CD4-positive, CD25-positive, alpha-beta regulatory T cell (primary cell): ENCODE data around the gene MYO5B. TPM values are rescaled to one million over a fixed set of nuclear protein-coding genes. Genes with fewer than 3 reads are reported as not detected.
A peak's percentile ranks its signal among the peaks of the same experiment; 100 is the strongest.

Source experiments
- ATAC-seq, 2 donors: fragments of 150-1000 bp; cut with Tn5 transposase; one replicate each; pipeline ENCODE4 v1.10.0; 2021; ENCODE audit warnings: low read depth in 2 of 2, moderate number of reproducible peaks in 2 of 2, moderate library complexity in 1 of 2
- DNase-seq, 3 donors: peaks; one replicate each; pipeline versions ENCODE4 v3.0.0 to v3.0.0-alpha.2; 2012 to 2022; ENCODE audit warnings: mixed read lengths in 1 of 3
- H3K27ac ChIP-seq: one replicate; pipeline ENCODE4 v1.7.0; 2013; ENCODE audit warnings: mild to moderate bottlenecking, low read length; ENCODE audit not compliant: insufficient read depth, poor library complexity, severe bottlenecking
- H3K27me3 ChIP-seq: one replicate; pipeline ENCODE4 v1.7.0; 2013; ENCODE audit warnings: low read length; ENCODE audit not compliant: control insufficient read depth, insufficient read depth
- H3K36me3 ChIP-seq: one replicate; pipeline ENCODE4 v1.7.0; 2013; ENCODE audit warnings: mild to moderate bottlenecking, low read length, moderate library complexity; ENCODE audit not compliant: control insufficient read depth, insufficient read depth
- H3K4me1 ChIP-seq: 2 replicates; pipeline ENCODE4 v1.7.0; 2013; ENCODE audit warnings: mild to moderate bottlenecking, low read length; ENCODE audit not compliant: insufficient read depth, control insufficient read depth, poor library complexity, severe bottlenecking
- H3K4me3 ChIP-seq: one replicate; pipeline ENCODE4 v1.7.0; 2013; ENCODE audit warnings: low read depth, mild to moderate bottlenecking, low read length, moderate library complexity
- H3K9me3 ChIP-seq, 2 experiments: 1 replicate in 1 of 2; 2 replicates in 1 of 2; pipeline ENCODE4 v1.7.0; 2013; ENCODE audit warnings: low read length in 2 of 2, mild to moderate bottlenecking in 1 of 2, moderate library complexity in 1 of 2; ENCODE audit not compliant: control insufficient read depth in 2 of 2
- H3K27ac Mint-ChIP-seq, 3 donors: one replicate each; pipeline ENCODE4 v1.8.0; 2020 to 2022; ENCODE audit warnings: mild to moderate bottlenecking in 3 of 3, mixed read lengths in 3 of 3, moderate library complexity in 2 of 3
- H3K27me3 Mint-ChIP-seq: one replicate; pipeline ENCODE4 v1.8.0; 2022; ENCODE audit warnings: mild to moderate bottlenecking, mixed read lengths
- H3K36me3 Mint-ChIP-seq: one replicate; pipeline ENCODE4 v1.8.0; 2020; ENCODE audit warnings: mixed read lengths
- H3K4me1 Mint-ChIP-seq, 4 donors: one replicate each; pipeline ENCODE4 v1.8.0; 2020 to 2022; ENCODE audit warnings: mixed read lengths in 4 of 4, mild to moderate bottlenecking in 1 of 4
- H3K4me3 Mint-ChIP-seq, 4 donors: one replicate each; pipeline ENCODE4 v1.8.0; 2020 to 2022; ENCODE audit warnings: mild to moderate bottlenecking in 4 of 4, mixed read lengths in 4 of 4, moderate library complexity in 3 of 4
- H3K9me3 Mint-ChIP-seq, 7 donors: one replicate each; pipeline ENCODE4 v1.8.0; 2020 to 2022; ENCODE audit warnings: mixed read lengths in 7 of 7, mild to moderate bottlenecking in 3 of 7, moderate library complexity in 2 of 7
- polyA plus RNA-seq, 4 donors: library from polyadenylated mRNA; unstranded; fragments of 300-500 nt; fragmentation: Illumina TruSeq; gene quantifications; one replicate each; pipeline ENCODE4 v1.2.3, GENCODE V29; 2021
- total RNA-seq: library from RNA; stranded (reverse); gene quantifications from one replicate; pipeline ENCODE4 v1.2.3, GENCODE V29; 2022

MYO5B gene
- total and polyA plus RNA-seq, 5 donors from 2014 or later: 0.02 to 0.03 TPM; not detected in 3

- Histone ChIP-seq H3K9me3 (no peaks in the 10 kb centered on the region), H3K4me3 (no peak overlapping the region), H3K27ac (no peak overlapping the region), H3K4me1 (no peaks in the 10 kb centered on the region), H3K36me3 (no peaks in the 10 kb centered on the region), H3K27me3 (no peaks in the 10 kb centered on the region)
- no peaks in the 10 kb centered on the region for H3K36me3 Mint-ChIP-seq
- H3K27me3 Mint-ChIP-seq: peaks cover 17% of the 10 kb centered on the region
- ATAC-seq (no peak), DNase-seq (no peak)
- no peaks in the 10 kb centered on the region for H3K4me1 Mint-ChIP-seq
- H3K9me3 Mint-ChIP-seq: peaks cover 0 to 3% (median 0%) of the 10 kb centered on the region in 7 donors
- no peak overlapping the region for H3K27ac Mint-ChIP-seq
- H3K4me3 Mint-ChIP-seq: no peak overlapping the region
Measured at GRCh38 chr18:49884959-49885358, 310.0 kb downstream of the MYO5B start.

DNA sequence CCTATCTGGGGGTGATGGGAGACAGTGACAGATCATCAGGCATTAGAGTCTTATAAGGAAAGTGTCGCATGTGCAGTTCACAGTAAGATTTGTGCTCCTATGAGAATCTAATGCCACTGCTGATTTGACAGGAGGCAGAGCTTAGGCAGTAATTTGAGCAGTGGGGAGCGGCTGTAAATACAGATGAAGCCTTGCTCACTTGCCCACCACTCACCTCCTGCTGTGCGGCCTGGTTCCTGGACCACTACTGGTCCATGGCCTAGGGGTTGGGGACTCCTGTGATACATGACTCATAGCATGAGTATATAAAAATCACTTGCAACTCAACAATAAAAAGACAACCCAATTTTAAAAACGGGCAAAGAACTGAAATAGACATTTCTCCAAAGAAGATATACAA lies 310.5 kb downstream of the MYO5B start:
- Histone ChIP-seq H3K36me3 (no peaks in the 10 kb centered on the region), H3K4me1 (no peaks in the 10 kb centered on the region), H3K27ac (no peak overlapping the region), H3K9me3 (no peaks in the 10 kb centered on the region), H3K4me3 (no peak overlapping the region), H3K27me3 (no peaks in the 10 kb centered on the region)
- ATAC-seq: no peak
- peaks cover 15% of the 10 kb centered on the region for H3K27me3 Mint-ChIP-seq
- no peaks in the 10 kb centered on the region for H3K36me3 Mint-ChIP-seq
- no peak for DNase-seq
- no peaks in the 10 kb centered on the region for H3K4me1 Mint-ChIP-seq
- peaks cover 0 to 3% (median 0%) of the 10 kb centered on the region in 7 donors for H3K9me3 Mint-ChIP-seq
- H3K4me3 Mint-ChIP-seq: no peak overlapping the region
- H3K27ac Mint-ChIP-seq: no peak overlapping the region

GRCh38 chr18:49880661-49881060 lies 314.3 kb downstream of the MYO5B start:
- no peak overlapping the region for H3K4me3 ChIP-seq

DNA sequence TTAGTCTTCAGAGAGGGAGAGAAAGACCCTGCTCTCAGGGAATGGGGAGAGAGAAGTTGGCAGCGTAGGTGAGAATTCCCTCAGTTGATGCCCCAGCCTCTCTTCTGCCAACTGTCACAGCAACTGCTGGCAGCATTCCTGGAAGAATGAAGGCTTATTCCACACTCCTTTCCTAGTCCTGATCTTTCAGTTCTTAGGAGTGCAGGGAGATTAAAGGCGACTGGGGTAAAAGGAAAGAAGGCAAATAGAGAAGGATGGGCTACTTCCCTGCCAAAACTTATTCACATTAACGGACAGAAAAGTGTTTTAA lies 315.7 kb downstream of the MYO5B start:
- Histone ChIP-seq H3K27me3 (peaks cover 4% of the 10 kb centered on the region), H3K4me1 (no peaks in the 10 kb centered on the region), H3K36me3 (no peaks in the 10 kb centered on the region), H3K9me3 (no peaks in the 10 kb centered on the region), H3K27ac (no peak overlapping the region), H3K4me3 (no peak overlapping the region)
- Mint-ChIP-seq H3K4me3 (no peak overlapping the region), H3K36me3 (no peaks in the 10 kb centered on the region), H3K9me3 (peaks cover 0 to 1% (median 0%) of the 10 kb centered on the region in 7 donors), H3K27ac (peak overlapping the region in 1 of 3 donors; percentile 5), H3K4me1 (no peaks in the 10 kb centered on the region), H3K27me3 (peaks cover 9% of the 10 kb centered on the region)
- no peak for DNase-seq
- no peak for ATAC-seq

More at GRCh38 chr18:49880661-49881060, 314.3 kb downstream of the MYO5B start:
- H3K27ac ChIP-seq: no peak overlapping the region
- peaks cover 14% of the 10 kb centered on the region for H3K27me3 Mint-ChIP-seq
- H3K36me3 ChIP-seq: no peaks in the 10 kb centered on the region
- H3K27me3 ChIP-seq: peaks cover 2% of the 10 kb centered on the region
- no peaks in the 10 kb centered on the region for H3K4me1 ChIP-seq
- no peak overlapping the region for H3K4me3 Mint-ChIP-seq
- ATAC-seq (no peak), DNase-seq (no peak)
- peaks cover 0 to 4% (median 0%) of the 10 kb centered on the region in 7 donors for H3K9me3 Mint-ChIP-seq
- no peak overlapping the region for H3K27ac Mint-ChIP-seq
- H3K4me1 Mint-ChIP-seq: no peaks in the 10 kb centered on the region
- H3K9me3 ChIP-seq: no peaks in the 10 kb centered on the region
- H3K36me3 Mint-ChIP-seq: no peaks in the 10 kb centered on the region

- Histone ChIP-seq H3K36me3 (no peaks in the 10 kb centered on the region), H3K9me3 (no peaks in the 10 kb centered on the region), H3K4me1 (no peaks in the 10 kb centered on the region), H3K4me3 (no peak overlapping the region), H3K27me3 (peaks cover 4% of the 10 kb centered on the region), H3K27ac (no peak overlapping the region)
- ATAC-seq (no peak), DNase-seq (no peak)
- Mint-ChIP-seq H3K27me3 (peaks cover 9% of the 10 kb centered on the region), H3K27ac (peak overlapping the region in 1 of 3 donors; percentile 5), H3K36me3 (no peaks in the 10 kb centered on the region), H3K4me3 (no peak overlapping the region), H3K4me1 (no peaks in the 10 kb centered on the region), H3K9me3 (peaks cover 0 to 1% (median 0%) of the 10 kb centered on the region in 7 donors)
Measured at GRCh38 chr18:49878567-49879270, 316.2 kb downstream of the MYO5B start.

- Histone ChIP-seq H3K36me3 (no peaks in the 10 kb centered on the region), H3K27ac (no peak overlapping the region), H3K27me3 (peaks cover 4% of the 10 kb centered on the region), H3K9me3 (no peaks in the 10 kb centered on the region), H3K4me3 (no peak overlapping the region), H3K4me1 (no peaks in the 10 kb centered on the region)
- peaks cover 0 to 1% (median 0%) of the 10 kb centered on the region in 7 donors for H3K9me3 Mint-ChIP-seq
- ATAC-seq (no peak), DNase-seq (no peak)
- no peaks in the 10 kb centered on the region for H3K36me3 Mint-ChIP-seq
- no peak overlapping the region for H3K27ac Mint-ChIP-seq
- H3K4me1 Mint-ChIP-seq: no peaks in the 10 kb centered on the region
- H3K4me3 Mint-ChIP-seq: no peak overlapping the region
- H3K27me3 Mint-ChIP-seq: peaks cover 9% of the 10 kb centered on the region
Measured at GRCh38 chr18:49878015-49878414, 316.9 kb downstream of the MYO5B start.

DNA sequence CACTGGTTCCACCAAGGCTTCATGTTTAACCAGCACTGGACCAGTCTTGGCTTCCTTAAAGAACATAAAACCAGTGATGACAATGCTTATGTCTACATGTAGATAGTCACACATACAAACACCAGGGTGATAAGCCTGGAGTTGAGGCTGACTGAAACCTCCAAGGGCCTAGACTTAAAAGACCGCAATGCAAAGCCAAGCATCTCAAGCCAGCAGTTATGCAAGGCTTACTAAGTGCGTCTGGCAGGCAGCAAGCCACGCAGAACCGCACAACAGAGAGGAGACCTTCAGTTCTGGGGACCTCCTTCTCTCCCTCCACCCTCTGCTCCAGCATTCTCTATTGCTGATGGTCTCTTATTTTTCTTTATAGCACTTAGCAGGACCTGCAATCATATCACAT lies 318.4 kb downstream of the MYO5B start:
- H3K4me3 Mint-ChIP-seq: no peak overlapping the region
- H3K27me3 Mint-ChIP-seq: peaks cover 9% of the 10 kb centered on the region

DNA sequence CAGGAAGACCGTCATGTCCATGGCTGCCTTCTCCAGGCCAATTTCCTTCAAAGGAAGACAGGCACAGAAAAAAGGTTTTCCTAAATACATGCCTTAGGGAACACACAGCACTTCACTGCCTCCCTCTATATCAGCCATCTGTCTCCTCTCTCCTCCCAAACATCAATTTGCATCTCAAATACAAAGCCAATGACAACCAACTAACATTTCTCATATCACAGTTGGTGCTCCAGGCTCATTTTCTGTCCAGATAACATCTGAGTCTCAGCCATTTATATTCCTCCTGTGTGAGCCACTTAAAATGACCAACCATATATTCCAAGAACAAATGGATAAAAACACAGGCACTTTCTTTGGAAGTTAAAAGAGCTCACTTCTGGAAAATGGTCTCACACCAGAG lies 319.2 kb downstream of the MYO5B start:
- peak overlapping the region in 1 of 3 donors; percentile 28 for H3K27ac Mint-ChIP-seq

More for the DNA sequence above, 318.4 kb downstream of the MYO5B start:
- Mint-ChIP-seq H3K36me3 (no peaks in the 10 kb centered on the region), H3K4me1 (no peaks in the 10 kb centered on the region), H3K9me3 (peaks cover 0 to 1% (median 0%) of the 10 kb centered on the region in 7 donors), H3K27ac (no peak overlapping the region)
- H3K36me3 ChIP-seq: no peaks in the 10 kb centered on the region
- no peak overlapping the region for H3K4me3 ChIP-seq
- H3K27ac ChIP-seq: no peak overlapping the region
- DNase-seq (no peak), ATAC-seq (no peak)
- peaks cover 4% of the 10 kb centered on the region for H3K27me3 ChIP-seq
- H3K9me3 ChIP-seq: no peaks in the 10 kb centered on the region
- no peaks in the 10 kb centered on the region for H3K4me1 ChIP-seq

More for the DNA sequence above, 319.2 kb downstream of the MYO5B start:
- H3K36me3 ChIP-seq: no peaks in the 10 kb centered on the region
- no peaks in the 10 kb centered on the region for H3K4me1 ChIP-seq
- Mint-ChIP-seq H3K4me1 (no peaks in the 10 kb centered on the region), H3K27me3 (peaks cover 9% of the 10 kb centered on the region), H3K9me3 (peaks cover 0 to 1% (median 0%) of the 10 kb centered on the region in 7 donors), H3K4me3 (no peak overlapping the region), H3K36me3 (no peaks in the 10 kb centered on the region)
- no peaks in the 10 kb centered on the region for H3K9me3 ChIP-seq
- H3K4me3 ChIP-seq: no peak overlapping the region
- H3K27ac ChIP-seq: no peak overlapping the region
- H3K27me3 ChIP-seq: peaks cover 4% of the 10 kb centered on the region
- ATAC-seq (no peak), DNase-seq (no peak)
